ENCODE results near the gene CDC27. TPM values are rescaled to one million over a fixed set of nuclear protein-coding genes. Genes with fewer than 3 reads are reported as not detected.

The CDC27 gene
- total RNA-seq, 1 experiment from 2014 or later = 92.6 TPM

GRCh38 chr17:47193931-47194511, 4.9 kb upstream of the CDC27 start:
- intact Hi-C loops (cut with micrococcal nuclease; ENCODE audit: unreplicated experiment) = no loop called here
- ChIA-PET CTCF (no interaction called here), POLR2A (interaction anchor here (0.6 kb wide), 2 partner anchors 14 to 130 kb away, joined by 3 to 5 read pairs; partner anchors contain the start of gene EFCAB13)
- peaks cover 44% of the 10 kb centered on the region for H3K4me1 Mint-ChIP-seq (ENCODE audit: low read depth, unreplicated experiment)
- H3K27me3 Mint-ChIP-seq (ENCODE audit: insufficient read depth, unreplicated experiment) = no peaks in the 10 kb centered on the region
- DNase-seq = no peak
- no TSS peak for BruUV-seq (replicated peaks)
- no peaks in the 10 kb centered on the region for H3K36me3 Mint-ChIP-seq (ENCODE audit: insufficient read depth, unreplicated experiment)
- no peak overlapping the region for H3K4me3 Mint-ChIP-seq (ENCODE audit: unreplicated experiment)
- TF ChIP-seq, protein P1, sequence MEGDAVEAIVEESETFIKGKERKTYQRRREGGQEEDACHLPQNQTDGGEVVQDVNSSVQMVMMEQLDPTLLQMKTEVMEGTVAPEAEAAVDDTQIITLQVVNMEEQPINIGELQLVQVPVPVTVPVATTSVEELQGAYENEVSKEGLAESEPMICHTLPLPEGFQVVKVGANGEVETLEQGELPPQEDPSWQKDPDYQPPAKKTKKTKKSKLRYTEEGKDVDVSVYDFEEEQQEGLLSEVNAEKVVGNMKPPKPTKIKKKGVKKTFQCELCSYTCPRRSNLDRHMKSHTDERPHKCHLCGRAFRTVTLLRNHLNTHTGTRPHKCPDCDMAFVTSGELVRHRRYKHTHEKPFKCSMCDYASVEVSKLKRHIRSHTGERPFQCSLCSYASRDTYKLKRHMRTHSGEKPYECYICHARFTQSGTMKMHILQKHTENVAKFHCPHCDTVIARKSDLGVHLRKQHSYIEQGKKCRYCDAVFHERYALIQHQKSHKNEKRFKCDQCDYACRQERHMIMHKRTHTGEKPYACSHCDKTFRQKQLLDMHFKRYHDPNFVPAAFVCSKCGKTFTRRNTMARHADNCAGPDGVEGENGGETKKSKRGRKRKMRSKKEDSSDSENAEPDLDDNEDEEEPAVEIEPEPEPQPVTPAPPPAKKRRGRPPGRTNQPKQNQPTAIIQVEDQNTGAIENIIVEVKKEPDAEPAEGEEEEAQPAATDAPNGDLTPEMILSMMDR (IDR thresholded peaks at IDR 0.05; ENCODE audit: insufficient read depth in 1 of 2, low read depth in 1 of 2, low read length in 1 of 2, severe bottlenecking in 1 of 2, unreplicated experiment in 1 of 2) = no peak
- H3K9me3 Mint-ChIP-seq (ENCODE audit: unreplicated experiment) = peaks cover 10% of the 10 kb centered on the region
- Histone ChIP-seq H3K36me3 (ENCODE audit: control insufficient read depth, insufficient read depth, low read length) (no peaks in the 10 kb centered on the region), H3K27me3 (replicated peaks; ENCODE audit: control insufficient read depth, insufficient read depth, low read length) (no peaks in the 10 kb centered on the region), H3K4me1 (peaks cover 19% of the 10 kb centered on the region), H3K9me3 (no peaks in the 10 kb centered on the region), H3K4me3 (ENCODE audit: low read depth, low read length) (no peak overlapping the region)
- H3K27ac Mint-ChIP-seq (ENCODE audit: unreplicated experiment) = peak overlapping the region; percentile 31

- Mint-ChIP-seq H3K27me3 (ENCODE audit: insufficient read depth, unreplicated experiment) (no peaks in the 10 kb centered on the region), H3K4me1 (ENCODE audit: low read depth, unreplicated experiment) (peaks cover 38% of the 10 kb centered on the region), H3K27ac (ENCODE audit: unreplicated experiment) (no peak overlapping the region), H3K4me3 (ENCODE audit: unreplicated experiment) (no peak overlapping the region), H3K36me3 (ENCODE audit: insufficient read depth, unreplicated experiment) (no peaks in the 10 kb centered on the region), H3K9me3 (ENCODE audit: unreplicated experiment) (peaks cover 10% of the 10 kb centered on the region)
- no TSS peak for BruUV-seq (replicated peaks)
- H3K4me3 ChIP-seq (ENCODE audit: low read depth, low read length) = no peak overlapping the region
- intact Hi-C loops (cut with micrococcal nuclease; ENCODE audit: unreplicated experiment) = no loop called here
- H3K27me3 ChIP-seq (replicated peaks; ENCODE audit: control insufficient read depth, insufficient read depth, low read length) = no peaks in the 10 kb centered on the region
- H3K36me3 ChIP-seq (ENCODE audit: control insufficient read depth, insufficient read depth, low read length) = no peaks in the 10 kb centered on the region
- peaks cover 19% of the 10 kb centered on the region for H3K4me1 ChIP-seq
- DNase-seq = no peak
- H3K9me3 ChIP-seq = no peaks in the 10 kb centered on the region
- TF ChIP-seq, protein P1 (IDR thresholded peaks at IDR 0.05; ENCODE audit: insufficient read depth in 1 of 2, low read depth in 1 of 2, low read length in 1 of 2, severe bottlenecking in 1 of 2, unreplicated experiment in 1 of 2) = no peak
- CTCF ChIA-PET = no interaction called here
- POLR2A ChIA-PET = no interaction called here
These were observed 3.5 kb upstream of the CDC27 start for GRCh38 chr17:47192554-47192953.

GRCh38 chr17:47190770-47191169, 1.7 kb upstream of the CDC27 start:
- no peaks in the 10 kb centered on the region for H3K36me3 ChIP-seq (ENCODE audit: control insufficient read depth, insufficient read depth, low read length)
- peaks cover 46% of the 10 kb centered on the region for H3K4me1 Mint-ChIP-seq (ENCODE audit: low read depth, unreplicated experiment)
- no peaks in the 10 kb centered on the region for H3K27me3 Mint-ChIP-seq (ENCODE audit: insufficient read depth, unreplicated experiment)
- no peak overlapping the region for H3K27ac Mint-ChIP-seq (ENCODE audit: unreplicated experiment)
- H3K36me3 Mint-ChIP-seq (ENCODE audit: insufficient read depth, unreplicated experiment) = peaks cover 5% of the 10 kb centered on the region
- H3K4me3 ChIP-seq (ENCODE audit: low read depth, low read length) = no peak overlapping the region
- no peaks in the 10 kb centered on the region for H3K27me3 ChIP-seq (replicated peaks; ENCODE audit: control insufficient read depth, insufficient read depth, low read length)
- intact Hi-C loops (cut with micrococcal nuclease; ENCODE audit: unreplicated experiment) = no loop called here
- H3K4me3 Mint-ChIP-seq (ENCODE audit: unreplicated experiment) = no peak overlapping the region
- ChIA-PET CTCF (no interaction called here), POLR2A (no interaction called here)
- peaks cover 10% of the 10 kb centered on the region for H3K9me3 Mint-ChIP-seq (ENCODE audit: unreplicated experiment)
- BruUV-seq (replicated peaks) = no TSS peak
- H3K9me3 ChIP-seq = no peaks in the 10 kb centered on the region
- H3K4me1 ChIP-seq = peaks cover 18% of the 10 kb centered on the region
- TF ChIP-seq, protein P1 (IDR thresholded peaks at IDR 0.05; ENCODE audit: insufficient read depth in 1 of 2, low read depth in 1 of 2, low read length in 1 of 2, severe bottlenecking in 1 of 2, unreplicated experiment in 1 of 2) = no peak
- DNase-seq = no peak

Measured in Caco-2 (cell line).